Liver (tissue), 9 donors: ENCODE measurements around the gene AGBL4. TPM values are rescaled to one million over a fixed set of nuclear protein-coding genes. Genes with fewer than 3 reads are reported as not detected.

Source experiments
- DNase-seq: peaks from one replicate; pipeline ENCODE4 v3.0.0-alpha.2; 2017; ENCODE audit warnings: low spot score
- H3K27ac ChIP-seq, 2 donors: one replicate each; pipeline ENCODE4 v1.7.0; 2013; ENCODE audit warnings: inconsistent platforms in 2 of 2, low read length in 2 of 2, control low read depth in 1 of 2, low read depth in 1 of 2, mild to moderate bottlenecking in 1 of 2
- H3K27me3 ChIP-seq, 4 donors: one replicate each; pipeline versions ENCODE4 v1.6.1 to v1.7.0; 2013; ENCODE audit warnings: low read length in 3 of 4, inconsistent platforms in 1 of 4, mild to moderate bottlenecking in 1 of 4, moderate library complexity in 1 of 4; ENCODE audit not compliant: control insufficient read depth in 4 of 4, insufficient read depth in 4 of 4
- H3K36me3 ChIP-seq, 4 donors: one replicate each; pipeline versions ENCODE4 v1.6.1 to v1.7.0; 2013; ENCODE audit warnings: low read length in 3 of 4, mild to moderate bottlenecking in 3 of 4, low read depth in 1 of 4, moderate library complexity in 1 of 4; ENCODE audit not compliant: control insufficient read depth in 4 of 4, insufficient read depth in 3 of 4
- H3K4me1 ChIP-seq, 4 donors: one replicate each; pipeline versions ENCODE4 v1.6.1 to v1.7.0; 2013; ENCODE audit warnings: low read length in 3 of 4, mild to moderate bottlenecking in 3 of 4, moderate library complexity in 1 of 4; ENCODE audit not compliant: control insufficient read depth in 4 of 4, insufficient read depth in 4 of 4
- H3K4me3 ChIP-seq, 3 donors: one replicate each; pipeline versions ENCODE4 v1.6.1 to v1.7.0; 2013; ENCODE audit warnings: low read length in 3 of 3, control low read depth in 1 of 3, low read depth in 1 of 3, mild to moderate bottlenecking in 1 of 3
- H3K9ac ChIP-seq, 2 donors: one replicate each; pipeline ENCODE4 v1.7.0; 2013; ENCODE audit warnings: low read length in 2 of 2, mild to moderate bottlenecking in 2 of 2, moderate library complexity in 2 of 2, control low read depth in 1 of 2, low read depth in 1 of 2
- H3K9me3 ChIP-seq, 4 donors: one replicate each; pipeline versions ENCODE4 v1.6.1 to v1.7.0; 2013; ENCODE audit warnings: low read length in 3 of 4; ENCODE audit not compliant: control insufficient read depth in 4 of 4
- FOXA1 ChIP-seq: IDR thresholded peaks from 2 replicates; pipeline ENCODE4 v1.6.1; 2016; ENCODE audit warnings: antibody characterized with exemption
- JUND ChIP-seq, 2 donors: IDR thresholded peaks; 2 replicates each; pipeline ENCODE4 v1.6.1; 2016; ENCODE audit warnings: antibody characterized with exemption in 2 of 2
- NR2F2 ChIP-seq: IDR thresholded peaks from 2 replicates; pipeline ENCODE4 v1.6.1; 2016; ENCODE audit warnings: antibody characterized with exemption
- RAD21 ChIP-seq, 2 donors: IDR thresholded peaks; 2 replicates each; pipeline ENCODE4 v1.6.1; 2016; ENCODE audit warnings: antibody characterized with exemption in 2 of 2, mild to moderate bottlenecking in 2 of 2
- SP1 ChIP-seq: IDR thresholded peaks from 2 replicates; pipeline ENCODE4 v1.6.1; 2018; ENCODE audit warnings: antibody characterized with exemption, mild to moderate bottlenecking
- TAF1 ChIP-seq: conservative IDR thresholded peaks from 2 replicates; pipeline ENCODE4 v1.6.1; 2016; ENCODE audit warnings: antibody characterized with exemption, mild to moderate bottlenecking
- YY1 ChIP-seq: IDR thresholded peaks from 2 replicates; pipeline ENCODE4 v1.6.1; 2016; ENCODE audit warnings: antibody characterized with exemption, mild to moderate bottlenecking
- WGBS: extraction: QIAGEN DNeasy Blood & Tissue Kit; methylation state at CpG from one replicate; pipeline ENCODE4 v1.1.7; 2013; 5-methylcytosine and 5-hydroxymethylcytosine counted together
- polyA plus RNA-seq, 2 donors: library from polyadenylated mRNA; stranded (reverse) in 1 of 2; unstranded in 1 of 2; fragments of 200-250 nt in 1 of 2; fragments of >200 nt in 1 of 2; fragmentation: Nextera tagmentation in 1 of 2; extraction: Ambion mirVana in 1 of 2; gene quantifications; one replicate each; pipeline versions ENCODE4 v1.2.1 to v1.2.3, GENCODE V29; 2013 to 2015
- total RNA-seq, 2 donors: library from RNA; depleted of rRNA; stranded (reverse); fragments of >200 nt; gene quantifications; one replicate each; pipeline ENCODE4 v1.2.3, GENCODE V29; 2014
- TF ChIP-seq, protein P1 (sequence below): fragments of 150-350 bp; IDR thresholded peaks from 2 replicates; pipeline ENCODE4 v1.5.1; 2017; ENCODE audit warnings: improper control_type of control experiment, low read depth, low read length; ENCODE audit not compliant: missing input control
- TF ChIP-seq, protein P2 (sequence below): IDR thresholded peaks from 2 replicates; pipeline ENCODE4 v1.6.1; 2016; ENCODE audit warnings: antibody characterized with exemption, mild to moderate bottlenecking
- TF ChIP-seq, protein P3 (sequence below): IDR thresholded peaks from 2 replicates; pipeline ENCODE4 v1.6.1; 2016; ENCODE audit warnings: antibody characterized with exemption
- TF ChIP-seq, protein P4 (sequence below): IDR thresholded peaks from 2 replicates; pipeline ENCODE4 v1.6.1; 2016; ENCODE audit warnings: antibody characterized with exemption
- donor health status: healthy.
- donor health status: healthy.
- donor health status: healthy.
- donor health status: healthy.
- donor health status: healthy.

The AGBL4 gene
- total and polyA plus RNA-seq, 4 donors = 0.75 to 0.76 TPM; not detected in 2

GRCh38 chr1:49028396-49028795 lies 995.4 kb downstream of the AGBL4 start:
- H3K4me1 ChIP-seq = no peaks in the 10 kb centered on the region
- DNase-seq = no peak
- no peak overlapping the region for H3K27ac ChIP-seq
- 82% methylated on average over 1 of the region's 1 CpG for WGBS
- H3K4me3 ChIP-seq = no peak overlapping the region
- H3K9me3 ChIP-seq = peaks cover 0 to 15% (median 0%) of the 10 kb centered on the region in 4 donors
- TF ChIP-seq, protein P1, sequence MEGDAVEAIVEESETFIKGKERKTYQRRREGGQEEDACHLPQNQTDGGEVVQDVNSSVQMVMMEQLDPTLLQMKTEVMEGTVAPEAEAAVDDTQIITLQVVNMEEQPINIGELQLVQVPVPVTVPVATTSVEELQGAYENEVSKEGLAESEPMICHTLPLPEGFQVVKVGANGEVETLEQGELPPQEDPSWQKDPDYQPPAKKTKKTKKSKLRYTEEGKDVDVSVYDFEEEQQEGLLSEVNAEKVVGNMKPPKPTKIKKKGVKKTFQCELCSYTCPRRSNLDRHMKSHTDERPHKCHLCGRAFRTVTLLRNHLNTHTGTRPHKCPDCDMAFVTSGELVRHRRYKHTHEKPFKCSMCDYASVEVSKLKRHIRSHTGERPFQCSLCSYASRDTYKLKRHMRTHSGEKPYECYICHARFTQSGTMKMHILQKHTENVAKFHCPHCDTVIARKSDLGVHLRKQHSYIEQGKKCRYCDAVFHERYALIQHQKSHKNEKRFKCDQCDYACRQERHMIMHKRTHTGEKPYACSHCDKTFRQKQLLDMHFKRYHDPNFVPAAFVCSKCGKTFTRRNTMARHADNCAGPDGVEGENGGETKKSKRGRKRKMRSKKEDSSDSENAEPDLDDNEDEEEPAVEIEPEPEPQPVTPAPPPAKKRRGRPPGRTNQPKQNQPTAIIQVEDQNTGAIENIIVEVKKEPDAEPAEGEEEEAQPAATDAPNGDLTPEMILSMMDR = no peak
- no peak for TF ChIP-seq FOXA1
- TF ChIP-seq JUND (IDR thresholded peaks at IDR 0.05) = no peak
- TF ChIP-seq YY1 = no peak
- TF ChIP-seq RAD21 (IDR thresholded peaks at IDR 0.05) = no peak
- no peak for TF ChIP-seq SP1
- TF ChIP-seq NR2F2 = no peak
- TF ChIP-seq, protein P2, sequence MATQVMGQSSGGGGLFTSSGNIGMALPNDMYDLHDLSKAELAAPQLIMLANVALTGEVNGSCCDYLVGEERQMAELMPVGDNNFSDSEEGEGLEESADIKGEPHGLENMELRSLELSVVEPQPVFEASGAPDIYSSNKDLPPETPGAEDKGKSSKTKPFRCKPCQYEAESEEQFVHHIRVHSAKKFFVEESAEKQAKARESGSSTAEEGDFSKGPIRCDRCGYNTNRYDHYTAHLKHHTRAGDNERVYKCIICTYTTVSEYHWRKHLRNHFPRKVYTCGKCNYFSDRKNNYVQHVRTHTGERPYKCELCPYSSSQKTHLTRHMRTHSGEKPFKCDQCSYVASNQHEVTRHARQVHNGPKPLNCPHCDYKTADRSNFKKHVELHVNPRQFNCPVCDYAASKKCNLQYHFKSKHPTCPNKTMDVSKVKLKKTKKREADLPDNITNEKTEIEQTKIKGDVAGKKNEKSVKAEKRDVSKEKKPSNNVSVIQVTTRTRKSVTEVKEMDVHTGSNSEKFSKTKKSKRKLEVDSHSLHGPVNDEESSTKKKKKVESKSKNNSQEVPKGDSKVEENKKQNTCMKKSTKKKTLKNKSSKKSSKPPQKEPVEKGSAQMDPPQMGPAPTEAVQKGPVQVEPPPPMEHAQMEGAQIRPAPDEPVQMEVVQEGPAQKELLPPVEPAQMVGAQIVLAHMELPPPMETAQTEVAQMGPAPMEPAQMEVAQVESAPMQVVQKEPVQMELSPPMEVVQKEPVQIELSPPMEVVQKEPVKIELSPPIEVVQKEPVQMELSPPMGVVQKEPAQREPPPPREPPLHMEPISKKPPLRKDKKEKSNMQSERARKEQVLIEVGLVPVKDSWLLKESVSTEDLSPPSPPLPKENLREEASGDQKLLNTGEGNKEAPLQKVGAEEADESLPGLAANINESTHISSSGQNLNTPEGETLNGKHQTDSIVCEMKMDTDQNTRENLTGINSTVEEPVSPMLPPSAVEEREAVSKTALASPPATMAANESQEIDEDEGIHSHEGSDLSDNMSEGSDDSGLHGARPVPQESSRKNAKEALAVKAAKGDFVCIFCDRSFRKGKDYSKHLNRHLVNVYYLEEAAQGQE = no peak
- TF ChIP-seq, protein P3, sequence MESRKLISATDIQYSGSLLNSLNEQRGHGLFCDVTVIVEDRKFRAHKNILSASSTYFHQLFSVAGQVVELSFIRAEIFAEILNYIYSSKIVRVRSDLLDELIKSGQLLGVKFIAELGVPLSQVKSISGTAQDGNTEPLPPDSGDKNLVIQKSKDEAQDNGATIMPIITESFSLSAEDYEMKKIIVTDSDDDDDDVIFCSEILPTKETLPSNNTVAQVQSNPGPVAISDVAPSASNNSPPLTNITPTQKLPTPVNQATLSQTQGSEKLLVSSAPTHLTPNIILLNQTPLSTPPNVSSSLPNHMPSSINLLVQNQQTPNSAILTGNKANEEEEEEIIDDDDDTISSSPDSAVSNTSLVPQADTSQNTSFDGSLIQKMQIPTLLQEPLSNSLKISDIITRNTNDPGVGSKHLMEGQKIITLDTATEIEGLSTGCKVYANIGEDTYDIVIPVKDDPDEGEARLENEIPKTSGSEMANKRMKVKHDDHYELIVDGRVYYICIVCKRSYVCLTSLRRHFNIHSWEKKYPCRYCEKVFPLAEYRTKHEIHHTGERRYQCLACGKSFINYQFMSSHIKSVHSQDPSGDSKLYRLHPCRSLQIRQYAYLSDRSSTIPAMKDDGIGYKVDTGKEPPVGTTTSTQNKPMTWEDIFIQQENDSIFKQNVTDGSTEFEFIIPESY = no peak
- H3K27me3 ChIP-seq = peaks cover 0 to 2% (median 0%) of the 10 kb centered on the region in 4 donors
- H3K36me3 ChIP-seq = no peaks in the 10 kb centered on the region
- H3K9ac ChIP-seq = no peak overlapping the region

GRCh38 chr1:49026230-49026811 lies 997.4 kb downstream of the AGBL4 start:
- Histone ChIP-seq H3K27ac (no peak overlapping the region), H3K9me3 (peaks cover 0 to 15% (median 0%) of the 10 kb centered on the region in 4 donors), H3K9ac (no peak overlapping the region), H3K36me3 (no peaks in the 10 kb centered on the region), H3K27me3 (peaks cover 0 to 2% (median 0%) of the 10 kb centered on the region in 4 donors), H3K4me1 (no peaks in the 10 kb centered on the region), H3K4me3 (no peak overlapping the region)
- 79% methylated on average over 1 of the region's 1 CpG for WGBS
- TF ChIP-seq, protein P4, sequence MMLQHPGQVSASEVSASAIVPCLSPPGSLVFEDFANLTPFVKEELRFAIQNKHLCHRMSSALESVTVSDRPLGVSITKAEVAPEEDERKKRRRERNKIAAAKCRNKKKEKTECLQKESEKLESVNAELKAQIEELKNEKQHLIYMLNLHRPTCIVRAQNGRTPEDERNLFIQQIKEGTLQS = no peak
- TF ChIP-seq YY1 (no peak), SP1 (no peak), JUND (IDR thresholded peaks at IDR 0.05) (no peak), NR2F2 (no peak), TAF1 (no peak), RAD21 (IDR thresholded peaks at IDR 0.05) (no peak), FOXA1 (no peak)
- TF ChIP-seq, protein P1 = no peak
- DNase-seq = no peak
